ENCODE data around the gene INO80E. TPM values are rescaled to one million over a fixed set of nuclear protein-coding genes. Genes with fewer than 3 reads are reported as not detected.
A peak's percentile ranks its signal among the peaks of the same experiment; 100 is the strongest.

INO80E gene
- total RNA-seq, 2 donors from 2014 or later: 46.9 to 80.2 TPM

- intact Hi-C loops (cut with DNase I): no loop called here
- no peaks in the 10 kb centered on the region for H3K27me3 ChIP-seq
- DNase-seq: no peak
- no peak overlapping the region for H3K27ac ChIP-seq
- TF ChIP-seq CTCF (IDR thresholded peaks at IDR 0.05): no peak
- peaks cover 8% of the 10 kb centered on the region for H3K36me3 ChIP-seq
- no peak overlapping the region for H3K9ac ChIP-seq (ENCODE audit: low read depth in 2 of 2, low read length in 2 of 2)
- peaks cover 4% of the 10 kb centered on the region for H3K4me1 ChIP-seq
- no peak overlapping the region for H3K4me3 ChIP-seq
- H3K9me3 ChIP-seq: no peaks in the 10 kb centered on the region
Measured at GRCh38 chr16:29987371-29988085, 8.5 kb upstream of the INO80E start.

DNA sequence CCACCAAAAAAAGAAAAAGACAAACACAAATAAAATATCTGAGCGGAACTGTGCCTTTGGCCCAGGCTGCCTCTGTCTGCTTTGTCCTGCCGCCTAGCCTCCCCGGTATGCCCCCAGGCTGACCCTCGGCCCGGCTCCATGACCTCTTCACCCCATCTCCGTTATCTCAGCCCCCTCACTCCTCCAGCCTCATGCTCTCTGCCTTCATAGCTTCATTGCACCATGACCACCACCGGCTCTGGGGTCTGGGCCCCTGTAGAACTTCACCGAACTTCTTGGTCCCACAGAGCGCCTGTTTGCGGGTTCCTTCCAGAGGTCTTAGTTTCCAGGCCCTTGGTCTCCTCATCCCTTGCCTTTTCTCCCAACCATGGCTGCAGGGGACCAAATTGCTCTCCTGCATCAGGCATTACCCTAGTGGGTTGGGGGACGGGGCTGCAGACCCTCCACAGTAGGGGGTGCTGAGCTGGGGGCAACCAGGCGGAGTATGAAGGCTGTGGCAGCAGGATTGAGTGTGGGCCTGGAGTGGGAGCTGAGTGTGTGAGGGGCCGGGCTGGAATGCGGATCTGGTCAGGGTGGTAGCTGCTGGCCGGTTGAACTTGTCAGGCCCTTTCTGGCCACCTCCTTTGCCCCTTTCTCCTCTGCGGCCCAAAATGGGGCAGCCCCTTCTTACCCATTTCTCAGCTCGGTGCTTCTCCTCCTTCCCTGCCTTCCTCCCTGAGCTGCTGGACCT lies 7.5 kb upstream of the INO80E start:
- Histone ChIP-seq H3K36me3 (peaks cover 8% of the 10 kb centered on the region), H3K4me1 (peaks cover 4% of the 10 kb centered on the region), H3K9me3 (no peaks in the 10 kb centered on the region), H3K27me3 (no peaks in the 10 kb centered on the region), H3K27ac (no peak overlapping the region), H3K4me3 (no peak overlapping the region), H3K9ac (ENCODE audit: low read depth in 2 of 2, low read length in 2 of 2) (peak overlapping the region in 1 of 2 donors; percentile 42)
- intact Hi-C loops (cut with DNase I): no loop called here
- no peak for TF ChIP-seq CTCF (IDR thresholded peaks at IDR 0.05)
- no peak for DNase-seq

- no peaks in the 10 kb centered on the region for H3K27me3 ChIP-seq
- intact Hi-C loops (cut with DNase I): no loop called here
- peaks cover 4% of the 10 kb centered on the region for H3K4me1 ChIP-seq
- H3K4me3 ChIP-seq: no peak overlapping the region
- peaks cover 8% of the 10 kb centered on the region for H3K36me3 ChIP-seq
- H3K27ac ChIP-seq: peak overlapping the region; percentile 65
- H3K9me3 ChIP-seq: no peaks in the 10 kb centered on the region
- H3K9ac ChIP-seq (ENCODE audit: low read depth in 2 of 2, low read length in 2 of 2): peak overlapping the region in 1 of 2 donors; percentile 42
- TF ChIP-seq CTCF (IDR thresholded peaks at IDR 0.05): no peak
- no peak for DNase-seq
Measured at GRCh38 chr16:29989111-29989858, 6.8 kb upstream of the INO80E start.

DNA sequence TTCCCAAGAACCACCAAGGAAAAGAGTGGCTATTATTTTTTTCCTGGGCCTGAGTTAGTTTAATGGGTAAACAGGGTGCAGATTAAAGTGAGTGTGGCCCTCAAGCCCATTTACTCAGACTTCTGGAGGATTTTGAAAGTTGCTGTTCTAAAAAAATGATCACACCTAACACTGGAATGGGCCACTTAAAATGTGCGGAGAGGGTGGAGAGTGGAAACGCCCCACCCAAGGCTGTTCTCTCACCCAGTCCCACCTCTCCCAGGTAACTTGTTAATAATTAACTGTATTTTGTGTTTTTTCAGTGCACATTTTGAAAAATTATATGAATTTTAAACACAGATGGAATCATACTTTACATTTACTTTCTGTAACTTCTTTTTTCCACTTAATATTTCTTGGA lies 6.0 kb upstream of the INO80E start:
- Histone ChIP-seq H3K4me3 (no peak overlapping the region), H3K4me1 (peaks cover 4% of the 10 kb centered on the region), H3K27me3 (no peaks in the 10 kb centered on the region), H3K36me3 (peaks cover 7% of the 10 kb centered on the region), H3K9me3 (no peaks in the 10 kb centered on the region), H3K27ac (peak overlapping the region; percentile 65), H3K9ac (ENCODE audit: low read depth in 2 of 2, low read length in 2 of 2) (peak overlapping the region in 1 of 2 donors; percentile 42)
- intact Hi-C loops (cut with DNase I): no loop called here
- no peak for TF ChIP-seq CTCF (IDR thresholded peaks at IDR 0.05)
- peak; percentile 52 for DNase-seq

- no peak overlapping the region for H3K9ac ChIP-seq (ENCODE audit: low read depth in 2 of 2, low read length in 2 of 2)
- no peaks in the 10 kb centered on the region for H3K36me3 ChIP-seq
- H3K27ac ChIP-seq: no peak overlapping the region
- H3K9me3 ChIP-seq: no peaks in the 10 kb centered on the region
- H3K4me3 ChIP-seq: no peak overlapping the region
- TF ChIP-seq CTCF (IDR thresholded peaks at IDR 0.05): no peak
- H3K27me3 ChIP-seq: no peaks in the 10 kb centered on the region
- intact Hi-C loops (cut with DNase I): no loop called here
- H3K4me1 ChIP-seq: peaks cover 4% of the 10 kb centered on the region
- no peak for DNase-seq
Measured at GRCh38 chr16:29990883-29991570, 5.0 kb upstream of the INO80E start.
